ENCODE data around the gene SAT2. TPM values are rescaled to one million over a fixed set of nuclear protein-coding genes. Genes with fewer than 3 reads are reported as not detected.

SAT2 gene
- total and polyA plus RNA-seq, 2 of the 13 experiments (the other 11 are each of a cell fraction or from before 2014, with no cell fraction given) = 37.6 to 93.7 TPM

DNA sequence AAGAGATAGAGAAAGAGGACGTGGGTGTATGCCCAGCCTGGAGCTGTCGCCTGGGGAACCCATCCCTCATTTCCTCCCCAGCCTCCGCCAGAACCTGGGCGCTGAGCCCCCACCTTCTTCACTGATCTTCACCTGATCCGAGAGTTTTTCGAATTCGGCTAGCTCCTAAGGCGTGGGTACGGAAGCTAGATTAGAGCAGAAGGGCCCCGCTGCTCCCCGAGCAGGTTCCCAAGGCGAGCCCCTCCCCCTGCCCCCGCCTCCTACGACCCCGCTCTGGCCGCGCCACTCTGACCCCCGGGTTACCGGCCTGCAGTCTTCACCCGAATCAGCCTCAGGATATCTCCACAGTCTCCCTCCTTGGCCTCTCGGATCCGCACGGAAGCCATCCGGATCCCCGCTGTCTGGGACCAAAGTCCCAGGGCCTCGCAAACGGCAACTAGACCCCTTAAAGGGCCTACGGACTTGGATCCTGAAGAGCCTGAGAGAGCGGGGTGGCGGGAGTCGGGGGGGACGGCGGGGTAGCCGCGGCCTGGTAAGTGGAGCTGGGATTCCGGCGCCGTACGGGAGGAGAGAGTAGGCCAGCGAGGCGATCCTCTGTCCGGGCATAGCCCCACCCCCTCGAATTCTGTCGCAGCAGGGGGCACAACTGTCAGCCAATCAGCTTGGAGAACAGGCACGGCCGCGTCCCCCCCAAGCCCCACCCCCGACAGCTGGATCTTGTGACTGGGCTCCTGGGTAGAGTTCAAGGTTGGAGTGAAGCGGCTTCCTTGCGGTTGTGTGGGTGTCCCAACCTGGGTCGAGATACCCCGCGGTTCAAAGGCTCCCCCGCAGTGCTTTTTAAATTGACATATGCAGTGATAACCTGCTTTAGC is at the start of gene SAT2 (continued):
- TF ChIP-seq, protein P1, sequence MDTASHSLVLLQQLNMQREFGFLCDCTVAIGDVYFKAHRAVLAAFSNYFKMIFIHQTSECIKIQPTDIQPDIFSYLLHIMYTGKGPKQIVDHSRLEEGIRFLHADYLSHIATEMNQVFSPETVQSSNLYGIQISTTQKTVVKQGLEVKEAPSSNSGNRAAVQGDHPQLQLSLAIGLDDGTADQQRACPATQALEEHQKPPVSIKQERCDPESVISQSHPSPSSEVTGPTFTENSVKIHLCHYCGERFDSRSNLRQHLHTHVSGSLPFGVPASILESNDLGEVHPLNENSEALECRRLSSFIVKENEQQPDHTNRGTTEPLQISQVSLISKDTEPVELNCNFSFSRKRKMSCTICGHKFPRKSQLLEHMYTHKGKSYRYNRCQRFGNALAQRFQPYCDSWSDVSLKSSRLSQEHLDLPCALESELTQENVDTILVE (CRISPR knock-in tag; IDR thresholded peaks at IDR 0.05) = no peak; the same call in 1 of the 2 replicates
- TF ChIP-seq RFX1 (IDR thresholded peaks at IDR 0.05) (no peak), SMAD9 (CRISPR knock-in tag; IDR thresholded peaks at IDR 0.05) (no peak), ZSCAN31 (CRISPR knock-in tag; IDR thresholded peaks at IDR 0.05; ENCODE audit: low read depth) (no peak), AKAP8 (CRISPR knock-in tag; IDR thresholded peaks at IDR 0.05) (no peak), ZNF670 (CRISPR knock-in tag; IDR thresholded peaks at IDR 0.05; ENCODE audit: borderline replicate concordance) (0 out of 2 replicates have a peak, but pooled peaks have one; percentile 43), SMARCC2 (IDR thresholded peaks at IDR 0.05) (no peak), DNMT3B (CRISPR knock-in tag; conservative IDR thresholded peaks at IDR 0.05) (0 out of 2 replicates have a peak, but pooled peaks have one; percentile 14), ZNF792 (CRISPR knock-in tag; IDR thresholded peaks at IDR 0.05) (peak; percentile 76), ZNF549 (CRISPR knock-in tag; IDR thresholded peaks at IDR 0.05) (no peak), ZNF569 (CRISPR knock-in tag; IDR thresholded peaks at IDR 0.05; ENCODE audit: borderline replicate concordance) (no peak), ZNF10 (CRISPR knock-in tag; IDR thresholded peaks at IDR 0.05; ENCODE audit: borderline replicate concordance, low read depth) (no peak), TBX2 (CRISPR knock-in tag; IDR thresholded peaks at IDR 0.05; ENCODE audit: borderline replicate concordance) (no peak; the same call in 1 of the 2 replicates), PCBP2 (optimal IDR thresholded peaks at IDR 0.05; ENCODE audit: low read depth, low read length, poor library complexity, severe bottlenecking) (no peak), FOXM1 (CRISPR knock-in tag; IDR thresholded peaks at IDR 0.05) (no peak), SSRP1 (CRISPR knock-in tag; IDR thresholded peaks at IDR 0.05) (no peak), ZNF788 (CRISPR knock-in tag; IDR thresholded peaks at IDR 0.05; ENCODE audit: borderline replicate concordance) (peak; percentile 54; the same call in 1 of the 2 replicates), KDM4B (CRISPR knock-in tag; IDR thresholded peaks at IDR 0.05) (no peak), ZNF749 (CRISPR knock-in tag; IDR thresholded peaks at IDR 0.05; ENCODE audit: borderline replicate concordance) (no peak), RBM22 (optimal IDR thresholded peaks at IDR 0.05; ENCODE audit: low read length) (no peak)
- TF ChIP-seq, protein P2, sequence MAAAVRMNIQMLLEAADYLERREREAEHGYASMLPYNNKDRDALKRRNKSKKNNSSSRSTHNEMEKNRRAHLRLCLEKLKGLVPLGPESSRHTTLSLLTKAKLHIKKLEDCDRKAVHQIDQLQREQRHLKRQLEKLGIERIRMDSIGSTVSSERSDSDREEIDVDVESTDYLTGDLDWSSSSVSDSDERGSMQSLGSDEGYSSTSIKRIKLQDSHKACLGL (CRISPR knock-in tag; IDR thresholded peaks at IDR 0.05) = peak; percentile 53; the same call in 1 of the 2 replicates
- TF ChIP-seq, protein P3, sequence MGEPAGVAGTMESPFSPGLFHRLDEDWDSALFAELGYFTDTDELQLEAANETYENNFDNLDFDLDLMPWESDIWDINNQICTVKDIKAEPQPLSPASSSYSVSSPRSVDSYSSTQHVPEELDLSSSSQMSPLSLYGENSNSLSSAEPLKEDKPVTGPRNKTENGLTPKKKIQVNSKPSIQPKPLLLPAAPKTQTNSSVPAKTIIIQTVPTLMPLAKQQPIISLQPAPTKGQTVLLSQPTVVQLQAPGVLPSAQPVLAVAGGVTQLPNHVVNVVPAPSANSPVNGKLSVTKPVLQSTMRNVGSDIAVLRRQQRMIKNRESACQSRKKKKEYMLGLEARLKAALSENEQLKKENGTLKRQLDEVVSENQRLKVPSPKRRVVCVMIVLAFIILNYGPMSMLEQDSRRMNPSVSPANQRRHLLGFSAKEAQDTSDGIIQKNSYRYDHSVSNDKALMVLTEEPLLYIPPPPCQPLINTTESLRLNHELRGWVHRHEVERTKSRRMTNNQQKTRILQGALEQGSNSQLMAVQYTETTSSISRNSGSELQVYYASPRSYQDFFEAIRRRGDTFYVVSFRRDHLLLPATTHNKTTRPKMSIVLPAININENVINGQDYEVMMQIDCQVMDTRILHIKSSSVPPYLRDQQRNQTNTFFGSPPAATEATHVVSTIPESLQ (CRISPR knock-in tag; conservative IDR thresholded peaks at IDR 0.05) = no peak
- TF ChIP-seq, protein P4, sequence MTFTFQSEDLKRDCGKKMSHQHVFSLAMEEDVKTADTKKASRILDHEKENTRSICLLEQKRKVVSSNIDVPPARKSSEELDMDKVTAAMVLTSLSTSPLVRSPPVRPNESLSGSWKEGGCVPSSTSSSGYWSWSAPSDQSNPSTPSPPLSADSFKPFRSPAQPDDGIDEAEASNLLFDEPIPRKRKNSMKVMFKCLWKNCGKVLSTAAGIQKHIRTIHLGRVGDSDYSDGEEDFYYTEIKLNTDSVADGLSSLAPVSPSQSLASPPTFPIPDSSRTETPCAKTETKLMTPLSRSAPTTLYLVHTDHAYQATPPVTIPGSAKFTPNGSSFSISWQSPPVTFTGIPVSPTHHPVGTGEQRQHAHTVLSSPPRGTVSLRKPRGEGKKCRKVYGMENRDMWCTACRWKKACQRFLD (CRISPR knock-in tag; IDR thresholded peaks at IDR 0.05; ENCODE audit: borderline replicate concordance) = no peak
- TF ChIP-seq, protein P5, sequence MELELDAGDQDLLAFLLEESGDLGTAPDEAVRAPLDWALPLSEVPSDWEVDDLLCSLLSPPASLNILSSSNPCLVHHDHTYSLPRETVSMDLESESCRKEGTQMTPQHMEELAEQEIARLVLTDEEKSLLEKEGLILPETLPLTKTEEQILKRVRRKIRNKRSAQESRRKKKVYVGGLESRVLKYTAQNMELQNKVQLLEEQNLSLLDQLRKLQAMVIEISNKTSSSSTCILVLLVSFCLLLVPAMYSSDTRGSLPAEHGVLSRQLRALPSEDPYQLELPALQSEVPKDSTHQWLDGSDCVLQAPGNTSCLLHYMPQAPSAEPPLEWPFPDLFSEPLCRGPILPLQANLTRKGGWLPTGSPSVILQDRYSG (CRISPR knock-in tag; IDR thresholded peaks at IDR 0.05) = no peak

Measured in HepG2 (cell line).